Activated T-helper 9 cell treated with anti-CD3 and anti-CD28 coated beads, Interleukin-2, amount 50 U/mL, for 16 hours (primary cell): ENCODE data around the gene MMP17.

Source experiments
- DNase-seq: peaks from one replicate; pipeline ENCODE4 v3.0.0-alpha.2; 2020; ENCODE audit warnings: low read depth

The MMP17 gene

DNA sequence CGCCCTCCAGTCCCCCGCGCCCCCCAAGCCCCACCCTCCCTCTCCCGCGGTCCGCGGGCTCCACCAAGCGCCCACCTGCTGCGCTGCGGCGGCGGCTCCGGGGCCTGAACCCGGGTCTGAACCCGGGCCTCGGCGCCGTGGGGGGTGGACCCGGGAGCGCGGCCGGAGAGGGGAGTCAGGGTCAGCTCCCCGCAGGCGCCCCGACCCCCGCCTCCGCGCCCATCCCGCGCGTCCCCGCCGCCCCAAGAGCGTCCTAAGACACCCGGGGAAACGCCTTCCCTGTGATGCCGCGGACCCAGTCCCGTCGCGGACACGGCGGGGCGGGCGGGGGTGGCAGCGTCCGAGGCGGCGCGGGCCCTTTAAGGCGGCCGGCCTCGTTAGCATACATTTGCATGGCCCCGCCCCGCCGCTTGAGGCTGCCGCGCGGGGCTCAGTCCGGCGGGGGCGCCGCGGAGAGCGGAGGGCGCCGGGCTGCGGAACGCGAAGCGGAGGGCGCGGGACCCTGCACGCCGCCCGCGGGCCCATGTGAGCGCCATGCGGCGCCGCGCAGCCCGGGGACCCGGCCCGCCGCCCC, at the start of gene MMP17:
MMP17 (plus strand) TSS at position 433 of the 574 bp plus-strand sequence; CDS start at position 535, 102 bp downstream.
- no peak for DNase-seq

GRCh38 chr12:131779027-131779426, 49.2 kb upstream of the MMP17 start:
- no peak for DNase-seq

- DNase-seq = no peak
These were observed 46.1 kb upstream of the MMP17 start for GRCh38 chr12:131782061-131782460.

GRCh38 chr12:131783915-131784541, 44.2 kb upstream of the MMP17 start:
- no peak for DNase-seq

DNA sequence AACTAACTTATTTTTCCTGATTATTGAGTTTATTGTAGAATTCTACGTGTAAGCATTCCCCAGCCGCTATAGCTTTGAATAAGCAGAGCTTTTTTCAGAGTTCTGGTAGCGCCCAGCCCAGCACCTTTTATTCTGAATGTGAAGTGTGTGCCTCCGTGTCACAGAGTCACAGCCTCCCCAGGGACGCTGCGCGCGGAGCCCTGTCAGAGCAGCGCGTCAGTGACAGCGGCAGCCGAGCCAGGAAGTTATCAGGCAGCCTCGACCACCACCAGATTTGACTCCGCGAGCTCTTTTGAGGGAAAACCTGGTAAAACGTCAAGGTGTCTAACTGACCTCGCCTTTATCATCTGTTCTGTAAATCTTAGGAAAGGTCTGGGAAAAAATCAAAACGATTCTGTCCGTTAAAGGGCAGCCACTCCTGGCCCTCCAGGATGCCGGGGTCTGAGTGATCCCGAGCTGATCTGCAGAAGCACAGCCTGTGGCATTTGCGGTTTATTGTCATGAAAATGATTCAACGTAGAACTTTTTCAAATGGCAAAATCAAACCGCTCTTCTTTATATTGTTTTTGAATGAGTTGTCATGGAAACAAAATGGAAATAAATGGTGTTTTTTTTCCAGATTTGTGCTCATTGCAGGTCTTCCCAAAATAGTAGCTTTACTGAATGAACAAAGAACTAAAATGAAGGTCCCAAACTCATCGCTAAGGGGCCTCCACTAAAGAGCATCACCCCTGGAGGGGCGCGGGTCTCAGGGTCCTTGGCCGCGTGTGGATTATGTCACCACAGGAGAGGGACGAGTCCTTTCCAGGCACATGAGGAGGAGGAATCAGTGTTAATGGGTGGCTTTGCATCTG, 43.1 kb upstream of the MMP17 start:
- no peak for DNase-seq

- DNase-seq = no peak
These were observed 42.3 kb upstream of the MMP17 start for GRCh38 chr12:131785763-131786330.

DNA sequence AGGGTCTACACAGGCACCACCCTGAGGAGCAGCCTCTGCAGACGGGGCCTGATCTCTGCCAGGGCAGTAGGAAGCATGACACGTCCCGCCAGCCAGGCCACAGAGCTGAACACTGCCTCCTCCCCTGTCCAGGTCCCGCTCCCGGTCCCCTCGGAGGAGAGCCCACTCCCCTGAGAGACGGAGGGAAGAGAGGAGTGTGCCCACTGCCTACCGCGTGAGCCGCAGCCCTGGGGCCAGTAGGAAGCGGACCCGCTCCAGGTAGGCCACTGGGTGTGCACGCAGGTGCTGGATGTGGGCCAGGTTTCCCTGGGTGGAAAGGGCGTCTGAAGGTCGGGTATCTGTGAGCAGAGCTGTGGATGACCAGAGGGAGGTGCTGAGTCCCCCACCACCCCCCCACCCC, 41.9 kb upstream of the MMP17 start:
- no peak for DNase-seq

DNA sequence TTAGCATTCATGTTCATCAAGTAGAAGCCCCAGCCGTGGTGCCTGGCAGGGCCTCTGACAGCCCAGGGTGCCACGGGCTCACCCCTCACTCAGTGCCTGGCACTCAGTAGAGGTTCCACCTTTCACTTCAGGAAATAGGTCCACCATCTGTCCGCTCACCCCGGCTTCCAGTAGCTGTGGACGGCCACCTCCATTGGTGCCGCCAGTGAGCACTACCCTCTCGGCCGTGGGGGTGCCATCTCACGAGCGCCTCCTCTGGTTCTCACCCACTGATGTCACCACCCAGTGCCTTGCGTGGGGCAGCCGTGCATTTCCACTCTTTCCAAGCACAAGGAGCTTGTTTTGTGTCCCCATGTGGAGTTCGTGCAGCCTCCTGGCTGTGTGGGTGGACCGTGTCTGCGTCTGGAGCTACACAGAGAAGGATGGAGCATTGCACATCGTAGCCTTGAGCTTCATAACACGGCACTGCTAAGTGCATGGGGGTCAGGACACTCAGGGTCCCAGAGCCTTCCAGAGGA, 41.0 kb upstream of the MMP17 start:
- no peak for DNase-seq

DNA sequence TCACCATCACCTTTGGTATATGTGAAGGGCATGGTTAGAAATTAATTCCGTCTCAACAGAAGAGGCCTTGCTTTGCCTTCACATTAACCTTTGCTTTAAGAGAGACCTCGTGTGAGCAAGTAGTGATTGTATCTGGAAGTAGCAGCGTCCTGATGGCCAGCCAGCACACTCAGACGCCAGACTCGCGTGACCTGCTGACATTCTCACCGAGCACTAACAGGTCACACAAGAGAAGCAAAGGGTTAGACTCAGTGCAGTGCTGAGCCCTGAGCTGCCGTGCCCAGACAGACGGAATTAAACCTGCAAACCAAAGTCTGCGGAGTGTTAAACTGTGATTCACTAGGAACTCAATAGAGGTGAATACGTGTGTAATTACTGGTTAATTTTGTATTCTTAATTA, 40.1 kb upstream of the MMP17 start:
- DNase-seq = no peak

DNA sequence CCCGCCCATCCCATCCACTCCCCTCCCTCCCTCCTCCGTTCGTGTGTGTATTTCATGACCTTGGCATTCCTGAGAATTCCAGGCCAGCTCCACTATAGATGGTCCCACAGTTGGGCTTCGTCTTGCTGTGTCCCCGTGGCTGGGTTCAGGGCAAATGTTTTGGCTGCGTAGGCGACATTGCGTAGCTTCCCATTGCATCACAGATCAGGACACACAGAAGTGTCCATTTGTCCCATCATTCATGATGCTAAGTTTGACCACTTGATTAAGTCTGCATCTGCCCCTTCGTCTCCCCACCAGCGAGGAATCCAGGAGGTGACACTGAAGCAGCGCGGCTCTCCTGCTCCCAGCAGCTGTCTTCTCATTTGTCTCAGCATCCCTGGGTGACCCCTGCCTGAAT, 38.6 kb upstream of the MMP17 start:
- no peak for DNase-seq

GRCh38 chr12:131793243-131794022, 34.8 kb upstream of the MMP17 start:
- no peak for DNase-seq

DNA sequence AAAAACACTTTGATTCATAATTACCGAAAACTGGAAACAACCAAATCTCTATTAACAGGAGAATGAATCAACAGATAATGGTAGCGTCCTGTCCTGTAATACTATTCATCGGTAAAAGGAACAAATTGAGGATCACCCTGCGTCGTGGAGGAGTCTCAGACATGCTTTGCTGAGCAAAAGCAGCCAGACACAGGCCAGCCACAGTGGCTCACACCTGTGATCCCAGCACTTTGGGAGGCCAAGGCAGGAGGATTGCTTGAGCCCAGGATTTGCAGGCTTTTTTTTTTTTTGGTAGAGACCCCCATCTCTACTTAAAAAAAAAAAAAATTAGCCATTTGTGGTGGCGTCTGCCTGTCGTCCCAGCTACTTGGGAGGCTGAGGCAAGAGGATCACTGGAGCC, 34.1 kb upstream of the MMP17 start:
- no peak for DNase-seq

DNA sequence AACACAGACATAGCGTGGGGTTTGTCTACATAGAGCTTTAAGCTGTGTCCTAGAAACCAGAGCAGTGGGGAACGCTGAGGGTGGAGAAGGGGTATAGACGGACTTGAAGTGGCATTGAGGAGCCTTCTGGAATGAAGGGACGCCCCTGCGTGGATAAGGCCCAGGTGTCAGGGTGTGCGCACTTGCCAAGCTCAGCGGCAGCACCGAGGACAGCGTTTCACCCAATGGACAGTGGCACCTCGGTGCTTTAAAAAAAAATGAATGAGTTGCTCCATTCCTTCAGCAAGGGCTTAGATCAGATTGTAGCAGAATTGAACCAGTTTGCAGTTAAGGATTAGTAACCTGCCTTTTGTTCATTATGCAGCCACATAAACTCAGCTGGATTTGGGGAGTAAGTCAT, 33.6 kb upstream of the MMP17 start:
- no peak for DNase-seq

- no peak for DNase-seq
These were observed 33.1 kb upstream of the MMP17 start for GRCh38 chr12:131795064-131795463.

GRCh38 chr12:131795690-131796410, 32.3 kb upstream of the MMP17 start:
- DNase-seq = no peak

GRCh38 chr12:131796411-131796736, 31.8 kb upstream of the MMP17 start:
- no peak for DNase-seq

GRCh38 chr12:131796754-131797587, 31.2 kb upstream of the MMP17 start:
- DNase-seq = no peak

DNA sequence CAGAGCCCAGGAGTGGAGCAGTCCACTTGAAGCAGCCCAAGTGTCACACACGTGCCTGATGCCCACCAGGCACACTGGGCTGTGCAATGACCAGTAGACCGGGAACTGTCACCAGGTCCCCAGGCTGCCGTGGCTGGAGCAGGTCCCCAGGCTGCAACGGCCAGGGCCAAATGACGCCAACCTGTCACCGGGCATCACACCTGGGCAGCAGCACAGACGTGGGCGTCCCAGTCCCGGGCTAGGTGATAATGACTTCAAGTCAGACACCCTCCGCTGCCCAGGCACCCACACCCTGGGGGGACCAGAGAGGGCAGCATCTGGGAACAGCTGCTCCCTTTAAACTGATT, 30.6 kb upstream of the MMP17 start:
- no peak for DNase-seq

- no peak for DNase-seq
These were observed 29.0 kb upstream of the MMP17 start for GRCh38 chr12:131799195-131799594.

DNA sequence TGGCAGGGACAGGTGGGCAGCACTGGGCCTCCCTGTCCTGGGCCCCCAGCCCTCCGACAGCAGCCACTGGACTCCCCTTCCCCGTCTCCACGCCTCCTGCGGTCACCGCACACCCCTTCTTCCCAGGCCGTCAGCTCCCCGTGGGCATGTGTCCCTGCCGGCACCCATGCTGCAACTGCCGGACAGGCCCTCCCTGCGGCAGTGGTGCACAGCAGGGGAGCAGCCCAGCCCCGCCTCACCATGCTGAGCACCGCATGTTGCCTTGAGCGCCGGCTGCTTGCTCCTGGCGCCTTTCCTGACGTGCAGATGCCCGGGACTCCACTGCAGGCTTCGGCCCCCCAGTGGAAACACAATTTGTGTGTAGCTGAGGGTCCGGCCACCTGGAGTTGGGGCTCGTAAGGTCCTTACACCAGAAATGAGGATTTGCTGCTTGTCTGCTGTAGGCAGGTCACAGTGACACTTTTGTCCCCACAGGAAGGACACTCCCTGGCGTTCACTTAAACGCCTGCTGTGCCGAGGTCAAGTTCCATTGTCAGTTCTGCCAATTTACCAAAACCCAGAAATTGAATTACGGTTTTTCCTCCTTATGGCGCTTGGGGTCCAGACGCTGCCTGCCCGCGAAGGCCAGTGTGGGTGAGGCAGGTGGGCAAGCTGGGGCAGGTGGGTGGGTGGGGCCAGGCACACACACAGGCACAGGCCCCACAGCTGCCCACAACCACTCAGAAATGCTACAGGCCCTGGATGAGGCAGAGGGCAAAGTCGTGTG, 28.2 kb upstream of the MMP17 start:
- no peak for DNase-seq
